Measurements from ENCODE around the gene FCGR1A.
"Not testable (repeated sequence)": the region's sequence is repeated elsewhere in the genome, so short reads cannot be mapped to it uniquely, and the experiment has no call there.

The FCGR1A gene

DNA sequence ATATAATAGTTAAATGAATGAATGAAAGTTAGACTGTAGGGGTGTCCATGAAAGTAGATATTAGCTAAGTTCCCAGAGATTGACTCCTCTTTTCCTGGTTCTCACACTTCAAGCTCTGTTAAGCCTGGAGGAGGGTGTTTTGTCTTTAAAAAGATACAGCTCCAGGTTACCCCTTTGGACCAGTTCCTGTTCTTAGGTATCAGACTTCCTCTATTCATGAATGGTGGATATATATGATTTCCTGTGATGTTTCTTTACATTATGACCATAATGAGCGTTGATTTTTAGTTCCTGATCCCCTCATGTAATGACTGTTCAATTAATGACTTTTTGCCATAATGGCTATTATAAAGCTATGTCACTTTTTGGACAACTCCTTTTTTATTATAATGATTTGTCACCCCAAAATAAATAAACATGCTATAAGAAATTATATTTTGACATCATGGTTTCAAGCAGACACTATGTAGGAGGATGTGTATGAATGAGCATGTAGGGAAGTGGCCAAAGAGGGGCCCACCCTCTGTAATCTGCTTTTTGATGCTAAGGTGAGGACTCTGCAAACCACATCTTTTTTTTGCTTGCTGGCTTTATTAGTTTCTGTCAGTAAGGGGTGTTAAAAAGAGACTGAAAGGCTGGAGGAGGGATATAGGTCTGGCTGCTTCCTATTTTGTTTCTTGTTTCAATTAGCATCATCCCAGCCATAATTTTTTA, 18.2 kb upstream of the FCGR1A start:
- H3K27me3 Mint-ChIP-seq; intact Hi-C loops (cut with micrococcal nuclease); H3K36me3 Mint-ChIP-seq (ENCODE audit: low read depth); H3K9me3 Mint-ChIP-seq; H3K4me3 Mint-ChIP-seq; H3K4me1 Mint-ChIP-seq (ENCODE audit: low read depth); H3K27ac Mint-ChIP-seq: not testable (repeated sequence)

DNA sequence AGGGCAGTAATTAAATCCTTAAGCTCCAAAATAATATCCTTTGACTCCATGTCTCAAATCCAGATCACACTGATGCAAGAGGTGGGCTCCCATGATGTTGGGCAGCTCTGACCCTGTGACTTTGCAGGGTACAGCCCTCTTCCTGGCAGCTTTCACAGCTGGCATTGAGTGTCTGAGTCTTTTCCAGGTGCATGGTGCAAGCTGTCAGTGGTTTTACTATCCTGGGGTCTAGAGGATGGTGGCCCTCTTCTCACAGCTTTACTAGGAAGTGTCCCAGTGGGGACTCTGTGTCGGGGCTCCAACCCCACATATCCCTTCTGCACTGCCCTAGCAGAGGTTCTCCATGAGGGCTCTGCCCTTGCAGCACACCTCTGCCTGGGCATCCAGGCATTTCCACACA, 16.3 kb upstream of the FCGR1A start:
- H3K4me3 Mint-ChIP-seq; H3K27me3 Mint-ChIP-seq; intact Hi-C loops (cut with micrococcal nuclease); H3K36me3 Mint-ChIP-seq (ENCODE audit: low read depth); H3K27ac Mint-ChIP-seq; H3K9me3 Mint-ChIP-seq; H3K4me1 Mint-ChIP-seq (ENCODE audit: low read depth): not testable (repeated sequence)

DNA sequence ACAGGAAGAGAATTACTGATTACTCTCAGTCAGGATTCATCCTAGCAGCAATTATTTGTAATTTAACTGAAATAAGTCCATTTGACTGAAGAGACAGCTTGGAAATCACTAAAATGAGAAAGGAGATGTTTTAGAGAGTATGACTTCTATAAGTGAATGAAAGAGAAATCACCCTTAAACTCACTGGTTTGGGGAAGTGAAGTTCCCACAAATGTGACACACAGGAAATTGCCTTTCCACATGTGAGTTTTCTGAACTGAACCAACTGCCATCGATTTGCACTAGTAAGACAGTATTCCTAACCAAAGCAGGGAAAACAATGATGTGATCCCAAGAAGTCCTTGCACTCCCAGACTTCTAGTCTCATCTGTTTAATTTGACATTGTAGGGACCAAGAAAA, 13.3 kb upstream of the FCGR1A start:
- H3K9me3 Mint-ChIP-seq; H3K36me3 Mint-ChIP-seq (ENCODE audit: low read depth); H3K27ac Mint-ChIP-seq; H3K4me3 Mint-ChIP-seq; intact Hi-C loops (cut with micrococcal nuclease); H3K4me1 Mint-ChIP-seq (ENCODE audit: low read depth); H3K27me3 Mint-ChIP-seq: not testable (repeated sequence)

- H3K9me3 Mint-ChIP-seq; H3K36me3 Mint-ChIP-seq (ENCODE audit: low read depth); intact Hi-C loops (cut with micrococcal nuclease); H3K27ac Mint-ChIP-seq; H3K4me3 Mint-ChIP-seq; H3K27me3 Mint-ChIP-seq; H3K4me1 Mint-ChIP-seq (ENCODE audit: low read depth): not testable (repeated sequence)
These were observed 11.8 kb upstream of the FCGR1A start for GRCh38 chr1:149770661-149771060.

- intact Hi-C loops (cut with micrococcal nuclease); H3K9me3 Mint-ChIP-seq; H3K27ac Mint-ChIP-seq; H3K27me3 Mint-ChIP-seq; H3K4me1 Mint-ChIP-seq (ENCODE audit: low read depth); H3K4me3 Mint-ChIP-seq; H3K36me3 Mint-ChIP-seq (ENCODE audit: low read depth): not testable (repeated sequence)
These were observed 10.7 kb upstream of the FCGR1A start for GRCh38 chr1:149771653-149772425.

DNA sequence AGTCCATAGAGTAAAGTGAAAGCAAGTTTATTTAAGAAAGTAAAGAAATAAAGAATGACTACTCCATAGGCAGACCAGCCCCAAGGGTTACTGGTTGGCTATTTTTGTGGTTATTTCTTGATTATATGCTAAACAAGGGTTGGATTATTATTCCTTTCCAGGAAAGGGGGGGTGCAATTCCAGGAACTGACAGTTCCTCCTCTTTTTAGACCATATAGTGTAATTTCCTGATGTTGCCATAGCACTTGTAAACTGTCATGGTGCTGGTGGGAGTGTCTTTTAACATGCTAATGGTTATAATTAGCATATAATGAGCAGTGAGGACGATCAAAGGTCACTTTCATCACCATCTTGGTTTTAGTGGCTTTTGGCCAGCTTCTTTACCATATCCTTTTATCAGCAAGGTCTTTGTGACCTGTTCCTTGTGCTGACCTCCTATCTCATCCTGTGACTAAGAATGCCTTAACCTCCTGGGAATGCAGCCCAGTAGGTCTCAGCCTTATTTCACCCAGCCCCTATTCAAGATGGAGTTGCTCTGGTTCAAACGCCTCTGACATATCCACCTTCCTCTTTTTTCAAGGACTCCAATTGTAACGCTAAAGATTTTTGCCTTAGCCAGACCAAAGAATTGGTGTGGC, 6.9 kb upstream of the FCGR1A start:
- H3K9me3 Mint-ChIP-seq; H3K4me3 Mint-ChIP-seq; H3K27me3 Mint-ChIP-seq; H3K36me3 Mint-ChIP-seq (ENCODE audit: low read depth); H3K4me1 Mint-ChIP-seq (ENCODE audit: low read depth); intact Hi-C loops (cut with micrococcal nuclease); H3K27ac Mint-ChIP-seq: not testable (repeated sequence)

DNA sequence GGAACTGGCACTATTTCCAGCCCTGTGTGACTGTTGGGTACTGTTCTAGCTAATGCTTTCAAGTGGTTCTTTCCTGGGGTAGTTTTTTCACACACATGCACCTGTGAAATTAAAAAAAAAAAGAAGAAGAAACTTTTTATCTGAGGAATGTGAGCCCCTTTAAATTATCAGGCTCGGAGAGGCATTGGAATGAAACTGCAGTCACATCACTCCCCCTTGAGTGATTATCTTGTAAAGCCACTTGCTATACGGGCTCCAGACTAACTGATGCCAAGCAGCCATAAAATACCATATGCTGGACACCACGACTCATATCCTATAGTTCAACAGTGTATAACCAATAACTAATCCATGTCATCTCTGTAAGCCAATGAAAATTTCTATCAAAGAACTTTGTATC, 5.4 kb upstream of the FCGR1A start:
- H3K9me3 Mint-ChIP-seq; H3K27me3 Mint-ChIP-seq; H3K27ac Mint-ChIP-seq; H3K4me1 Mint-ChIP-seq (ENCODE audit: low read depth); H3K36me3 Mint-ChIP-seq (ENCODE audit: low read depth); intact Hi-C loops (cut with micrococcal nuclease); H3K4me3 Mint-ChIP-seq: not testable (repeated sequence)

- H3K27me3 Mint-ChIP-seq; intact Hi-C loops (cut with micrococcal nuclease); H3K27ac Mint-ChIP-seq; H3K36me3 Mint-ChIP-seq (ENCODE audit: low read depth); H3K4me1 Mint-ChIP-seq (ENCODE audit: low read depth); H3K4me3 Mint-ChIP-seq; H3K9me3 Mint-ChIP-seq: not testable (repeated sequence)
These were observed 4.2 kb upstream of the FCGR1A start for GRCh38 chr1:149778313-149778712.

- H3K36me3 Mint-ChIP-seq (ENCODE audit: low read depth); H3K27ac Mint-ChIP-seq: not testable (repeated sequence)
These were observed 995 bp upstream of the FCGR1A start for GRCh38 chr1:149781413-149781984.

DNA sequence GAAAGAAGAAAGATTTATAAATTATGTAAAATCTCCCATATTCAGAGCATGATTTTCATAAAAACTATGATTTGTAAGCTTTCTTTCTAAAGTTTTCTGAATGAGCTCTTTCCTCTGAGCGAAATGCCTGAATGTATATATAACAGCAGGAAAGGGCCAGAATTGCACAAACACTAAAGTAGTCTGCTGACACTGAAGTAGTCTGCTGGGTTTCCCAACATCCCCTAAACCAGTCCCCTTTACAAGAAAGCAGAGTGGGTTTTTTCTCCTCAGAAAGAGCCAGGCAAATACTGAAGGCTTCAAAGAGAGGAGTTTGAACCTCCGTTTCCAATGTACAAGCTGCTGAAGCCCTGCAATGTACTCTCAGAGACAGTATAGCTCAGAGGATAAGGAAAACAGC, 795 bp downstream of the FCGR1A start:
- intact Hi-C loops (cut with micrococcal nuclease); H3K27me3 Mint-ChIP-seq; H3K4me1 Mint-ChIP-seq (ENCODE audit: low read depth); H3K27ac Mint-ChIP-seq; H3K36me3 Mint-ChIP-seq (ENCODE audit: low read depth); H3K4me3 Mint-ChIP-seq; H3K9me3 Mint-ChIP-seq: not testable (repeated sequence)

More at GRCh38 chr1:149781413-149781984, 995 bp upstream of the FCGR1A start:
- intact Hi-C loops (cut with micrococcal nuclease); H3K4me1 Mint-ChIP-seq (ENCODE audit: low read depth); H3K4me3 Mint-ChIP-seq; H3K9me3 Mint-ChIP-seq; H3K27me3 Mint-ChIP-seq: not testable (repeated sequence)

DNA sequence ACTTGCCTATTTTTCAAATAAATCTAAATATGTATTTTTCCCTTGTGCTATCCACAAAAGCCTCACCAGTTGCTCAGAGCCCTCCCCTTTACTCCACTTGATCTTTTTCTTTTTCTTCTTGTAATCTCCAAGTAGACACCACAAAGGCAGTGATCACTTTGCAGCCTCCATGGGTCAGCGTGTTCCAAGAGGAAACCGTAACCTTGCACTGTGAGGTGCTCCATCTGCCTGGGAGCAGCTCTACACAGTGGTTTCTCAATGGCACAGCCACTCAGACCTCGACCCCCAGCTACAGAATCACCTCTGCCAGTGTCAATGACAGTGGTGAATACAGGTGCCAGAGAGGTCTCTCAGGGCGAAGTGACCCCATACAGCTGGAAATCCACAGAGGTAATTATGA, 1.4 kb downstream of the FCGR1A start:
- H3K9me3 Mint-ChIP-seq; H3K4me3 Mint-ChIP-seq; intact Hi-C loops (cut with micrococcal nuclease); H3K27ac Mint-ChIP-seq; H3K27me3 Mint-ChIP-seq; H3K4me1 Mint-ChIP-seq (ENCODE audit: low read depth); H3K36me3 Mint-ChIP-seq (ENCODE audit: low read depth): not testable (repeated sequence)

DNA sequence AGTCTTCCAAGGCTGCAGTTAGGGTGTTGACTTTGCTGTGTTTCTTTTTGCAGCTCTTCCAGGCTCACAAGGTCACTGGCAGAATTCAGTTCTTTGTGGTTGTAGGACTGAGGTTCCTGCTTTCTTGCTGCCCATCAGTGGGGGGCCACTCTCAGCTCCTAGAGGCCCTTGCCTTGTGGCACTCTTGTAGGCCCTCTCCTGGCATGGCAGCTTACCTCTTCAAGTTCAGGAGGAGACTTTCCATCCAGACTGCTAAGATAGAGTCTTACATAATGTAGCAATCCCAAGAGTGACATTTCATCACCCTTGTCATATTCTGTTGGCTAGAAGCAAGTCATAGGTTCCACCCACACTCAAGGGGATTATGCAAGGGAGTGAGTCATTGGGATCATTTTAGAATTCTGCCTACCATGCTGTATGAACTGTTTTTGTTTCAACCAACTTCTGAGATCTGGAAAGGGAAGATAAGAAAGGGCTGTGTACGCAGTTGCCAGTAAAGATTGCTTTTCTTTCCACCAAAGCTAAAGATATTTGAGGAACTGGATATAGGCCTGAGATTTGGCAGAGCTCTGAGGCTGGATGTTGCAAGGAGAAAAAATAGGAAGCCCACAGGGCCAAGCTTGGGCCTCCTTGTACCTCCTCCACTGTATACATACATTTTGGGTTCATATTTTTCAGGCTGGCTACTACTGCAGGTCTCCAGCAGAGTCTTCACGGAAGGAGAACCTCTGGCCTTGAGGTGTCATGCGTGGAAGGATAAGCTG, 5.4 kb downstream of the FCGR1A start:
- H3K9me3 Mint-ChIP-seq; H3K4me3 Mint-ChIP-seq; intact Hi-C loops (cut with micrococcal nuclease); H3K36me3 Mint-ChIP-seq (ENCODE audit: low read depth); H3K27ac Mint-ChIP-seq; H3K4me1 Mint-ChIP-seq (ENCODE audit: low read depth); H3K27me3 Mint-ChIP-seq: not testable (repeated sequence)

GRCh38 chr1:149792502-149792901, 10.0 kb downstream of the FCGR1A start:
- H3K27me3 Mint-ChIP-seq; H3K9me3 Mint-ChIP-seq; H3K36me3 Mint-ChIP-seq (ENCODE audit: low read depth); intact Hi-C loops (cut with micrococcal nuclease); H3K4me1 Mint-ChIP-seq (ENCODE audit: low read depth): not testable (repeated sequence)
- Mint-ChIP-seq H3K4me3 (peak overlapping the region; percentile 98), H3K27ac (peak overlapping the region; percentile 92)

DNA sequence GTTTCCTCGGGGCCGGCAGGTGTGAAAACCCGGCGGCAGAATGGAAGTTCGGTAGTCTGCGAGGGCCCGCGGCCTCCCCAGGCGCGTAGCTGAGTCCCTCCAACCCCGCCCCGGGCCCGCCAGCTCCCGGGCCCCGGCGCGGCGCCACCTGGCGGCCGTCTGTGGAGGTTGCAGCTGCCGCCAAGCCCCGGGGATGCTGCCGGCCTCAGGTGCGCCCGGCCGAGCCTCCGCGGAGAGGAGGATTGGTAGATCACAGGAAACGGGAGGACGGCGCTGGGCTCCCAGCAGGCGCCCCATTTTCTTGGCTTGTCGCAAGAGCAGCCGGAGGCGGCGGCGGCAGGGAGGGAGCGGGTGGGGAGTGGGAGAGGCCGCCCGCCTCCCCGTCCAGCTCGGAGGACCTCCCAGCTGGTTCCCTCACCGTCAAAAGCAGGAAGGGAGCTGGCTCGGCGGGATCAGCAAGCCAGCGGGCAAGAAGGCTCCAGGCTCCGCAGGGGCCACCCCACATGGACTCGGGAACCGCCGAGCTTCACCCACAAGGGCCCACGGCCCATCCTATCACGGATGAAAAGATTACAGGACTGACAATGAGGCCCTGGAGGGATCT, 10.5 kb downstream of the FCGR1A start:
- peak overlapping the region; percentile 92 for H3K27ac Mint-ChIP-seq
- H3K9me3 Mint-ChIP-seq; H3K27me3 Mint-ChIP-seq; H3K36me3 Mint-ChIP-seq (ENCODE audit: low read depth); intact Hi-C loops (cut with micrococcal nuclease); H3K4me1 Mint-ChIP-seq (ENCODE audit: low read depth); H3K4me3 Mint-ChIP-seq: not testable (repeated sequence)
